GM12878 (cell line): ENCODE measurements around the gene OGFRL1. TPM values are rescaled to one million over a fixed set of nuclear protein-coding genes. Genes with fewer than 3 reads are reported as not detected.

Experiments used
- ATAC-seq: fragments of 200-7000 bp; cut with Tn5 transposase; 3 replicates; pipeline ENCODE4 v1.9.1; 2020; ENCODE audit warnings: mild to moderate bottlenecking, moderate library complexity
- BruUV-seq: library from RNA; stranded (reverse); fragments of 400-500 nt; replicated peaks from 2 replicates; lab custom pipeline; 2021; lab: Mats Ljungman, UMichigan
- CTCF ChIA-PET: fragments of 300-600 bp; sonication (Branson Sonifier 250); formaldehyde crosslinking; extraction: SDS; loops from one replicate; lab custom pipeline; 2021; ENCODE audit warnings: inconsistent platforms; lab: Yijun Ruan, JAX
- POLR2A ChIA-PET: fragments of 350-600 bp; formaldehyde crosslinking; extraction: SDS; loops from one replicate; lab custom pipeline; 2021; ENCODE audit warnings: inconsistent platforms; lab: Charles Lee
- RAD21 ChIA-PET: fragments of 300-600 bp; sonication (Branson Sonifier 250); formaldehyde crosslinking; loops from one replicate; lab custom pipeline; 2023; ENCODE audit warnings: antibody characterized with exemption; ENCODE audit not compliant: unreplicated experiment; lab: Charles Lee
- SMC1A ChIA-PET: fragments of 300-600 bp; sonication (Branson Sonifier 250); formaldehyde crosslinking; loops from one replicate; lab custom pipeline; 2023; ENCODE audit not compliant: unreplicated experiment, uncharacterized antibody; lab: Charles Lee
- DNase-seq: peaks from one replicate; pipeline ENCODE4 v3.0.0-alpha.2; 2011; ENCODE audit warnings: low read depth, low spot score
- FAIRE-seq: peaks from 3 replicates; lab custom pipeline; 2011; peaks lifted over from hg19 to GRCh38; lab: Jason Lieb, UNC
- H2AFZ ChIP-seq: 2 replicates; pipeline ENCODE4 v1.6.0; 2011; ENCODE audit warnings: low read depth, low read length, control low read depth; ENCODE audit not compliant: control insufficient read depth
- H3K27ac ChIP-seq: 2 replicates; pipeline ENCODE4 v1.5.1; 2011; ENCODE audit warnings: control low read depth; ENCODE audit not compliant: control insufficient read depth, insufficient read depth
- H3K27me3 ChIP-seq, 2 experiments: replicated peaks in 1 of 2; 2 replicates each; pipeline versions ENCODE4 v1.6.0 to v1.6.1; 2011; ENCODE audit warnings: low read length in 1 of 2; ENCODE audit not compliant: control insufficient read depth in 2 of 2, insufficient read depth in 2 of 2
- H3K36me3 ChIP-seq, 2 experiments: 2 replicates each; pipeline ENCODE4 v1.5.1; 2011; ENCODE audit warnings: low read length in 1 of 2; ENCODE audit not compliant: control insufficient read depth in 2 of 2, insufficient read depth in 2 of 2
- H3K4me1 ChIP-seq: 2 replicates; pipeline ENCODE4 v1.6.1; 2011; ENCODE audit warnings: mild to moderate bottlenecking, low read length, moderate library complexity, mixed read lengths; ENCODE audit not compliant: control insufficient read depth, insufficient read depth
- H3K4me2 ChIP-seq: 2 replicates; pipeline ENCODE4 v1.6.0; 2011; ENCODE audit warnings: control low read depth; ENCODE audit not compliant: control insufficient read depth, insufficient read depth
- H3K4me3 ChIP-seq: fragments of 200-600 bp; sonication (generic); 2 replicates; pipeline ENCODE4 v1.5.1; 2016
- H3K79me2 ChIP-seq: 2 replicates; pipeline ENCODE4 v1.6.0; 2011; ENCODE audit warnings: low read length; ENCODE audit not compliant: control insufficient read depth, insufficient read depth
- H3K9ac ChIP-seq: 2 replicates; pipeline ENCODE4 v1.8.0; 2011; ENCODE audit warnings: low read length, control low read depth, mixed read lengths; ENCODE audit not compliant: control insufficient read depth, insufficient read depth
- H3K9me3 ChIP-seq: replicated peaks from 3 replicates; pipeline ENCODE4 v1.5.1; 2011; ENCODE audit warnings: mild to moderate bottlenecking, low read length; ENCODE audit not compliant: control insufficient read depth, insufficient read depth
- H4K20me1 ChIP-seq: 2 replicates; pipeline ENCODE4 v1.6.0; 2011; ENCODE audit not compliant: control insufficient read depth, insufficient read depth
- BRCA1 ChIP-seq: IDR thresholded peaks from 2 replicates; pipeline ENCODE4 v1.6.1; 2011; ENCODE audit warnings: low read depth, low read length, improper control_type of control experiment
- CHD2 ChIP-seq: IDR thresholded peaks from 2 replicates; pipeline ENCODE4 v1.6.1; 2011; ENCODE audit warnings: low read depth, low read length, improper control_type of control experiment, borderline replicate concordance
- CUX1 ChIP-seq: IDR thresholded peaks from 2 replicates; pipeline ENCODE4 v1.6.1; 2012; ENCODE audit warnings: improper control_type of control experiment, low read depth, low read length; ENCODE audit not compliant: insufficient replicate concordance
- DPF2 ChIP-seq: fragments of 450-650 bp; IDR thresholded peaks from 2 replicates; pipeline ENCODE4 v1.6.1; 2017; ENCODE audit warnings: mild to moderate bottlenecking
- ELK1 ChIP-seq: IDR thresholded peaks from 2 replicates; pipeline ENCODE4 v1.6.1; 2012; ENCODE audit warnings: low read depth, low read length, improper control_type of control experiment
- GATAD2B ChIP-seq: fragments of 450-650 bp; conservative IDR thresholded peaks from 2 replicates; pipeline ENCODE4 v1.6.1; 2017; ENCODE audit warnings: low read depth, mild to moderate bottlenecking, moderate library complexity
- KLF5 ChIP-seq: fragments of 450-650 bp; IDR thresholded peaks from 2 replicates; pipeline ENCODE4 v1.6.1; 2014; ENCODE audit warnings: mild to moderate bottlenecking; ENCODE audit not compliant: partially characterized antibody
- NFXL1 ChIP-seq: fragments of 450-650 bp; IDR thresholded peaks from 2 replicates; pipeline ENCODE4 v1.6.1; 2017; ENCODE audit warnings: antibody characterized with exemption, mild to moderate bottlenecking, borderline replicate concordance
- PKNOX1 ChIP-seq: fragments of 450-650 bp; IDR thresholded peaks from 2 replicates; pipeline ENCODE4 v1.6.1; 2016; ENCODE audit warnings: mild to moderate bottlenecking
- WGBS: methylation state at CpG from one replicate; pipeline ENCODE4 v1.1.6; 2016; ENCODE audit warnings: low lambda C conversion rate; ENCODE audit not compliant: insufficient replicate concordance, insufficient coverage; ENCODE audit errors: missing lambda C conversion rate; 5-methylcytosine and 5-hydroxymethylcytosine counted together
- in situ Hi-C: fragments of 300-500 bp; cut with MboI; formaldehyde crosslinking; loops from 9 replicates; pipeline ENCODE4 v1.14.3; 2018; ENCODE audit warnings: mixed read lengths
- intact Hi-C: fragments of 100-400 bp; cut with micrococcal nuclease; formaldehyde crosslinking; loops from one replicate; pipeline ENCODE4 v1.14.2; 2022; ENCODE audit not compliant: unreplicated experiment
- polyA plus RNA-seq, 11 experiments: library from polyadenylated mRNA; depleted of rRNA in 4 of 11; unstranded in 6 of 11; stranded (reverse) in 5 of 11; fragments of >200 nt; fragmentation: Nextera tagmentation in 4 of 11; fragmentation: Illumina TruSeq in 1 of 11; extraction: Ambion mirVana in 4 of 11; extraction: Trizol in 1 of 11; gene quantifications; 1 replicate in 1 of 11; 2 replicates in 10 of 11; pipeline versions ENCODE4 v1.2.1 to v1.2.3, GENCODE V29; 2011 to 2016; ENCODE audit warnings: inconsistent platforms in 2 of 11, missing spikeins in 2 of 11, low read depth in 1 of 11
- total RNA-seq, 4 experiments: library from RNA; depleted of rRNA in 3 of 4; stranded (reverse); fragments of >200 nt in 3 of 4; fragmentation: Illumina TruSeq in 1 of 4; extraction: Trizol in 1 of 4; gene quantifications; 2 replicates each; pipeline versions ENCODE4 v1.2.1 to v1.2.3, GENCODE V29; 2013 to 2021

The OGFRL1 gene
- total and polyA plus RNA-seq, 10 of the 15 experiments (the other 5 are each of a cell fraction or from before 2014, with no cell fraction given): 0.24 to 5.8 (median 2.3) TPM

DNA sequence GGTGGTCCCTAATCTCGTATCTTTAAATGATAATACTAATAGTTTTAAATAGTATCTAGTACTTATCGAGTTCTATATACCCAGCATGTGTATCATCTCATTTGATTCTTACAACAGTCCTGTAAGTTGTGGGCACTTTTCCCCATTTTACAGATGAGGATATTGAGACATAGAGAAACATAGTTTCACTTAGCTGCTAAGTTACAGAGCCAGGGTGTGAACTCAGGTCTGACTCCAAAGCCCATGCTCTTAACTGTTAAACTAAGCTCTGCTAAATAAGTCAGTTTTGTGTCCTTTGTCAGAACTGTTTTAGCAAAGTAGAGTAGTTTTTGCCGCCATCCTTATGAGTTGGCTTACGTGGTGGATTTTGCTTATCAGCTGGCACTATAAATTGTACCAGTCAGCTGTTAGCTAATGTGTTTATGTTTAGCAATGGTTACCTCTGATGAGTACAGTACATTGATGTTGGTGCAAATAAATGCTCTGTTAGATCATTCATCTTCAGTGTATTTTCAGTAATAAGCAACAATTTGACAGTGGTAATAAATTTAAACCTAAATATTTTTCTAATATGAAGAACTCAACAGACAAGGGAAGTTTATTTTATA is 12.1 kb downstream of the OGFRL1 start:
- Histone ChIP-seq H4K20me1 (no peaks in the 10 kb centered on the region), H3K9ac (no peak overlapping the region), H3K27me3 (no peaks in the 10 kb centered on the region), H3K4me2 (no peak overlapping the region), H3K4me3 (no peak overlapping the region)
- BruUV-seq: no TSS peak
- in situ Hi-C loops: no loop called here
- FAIRE-seq (no peak), DNase-seq (no peak)
- SMC1A ChIA-PET: interaction anchor here (0.6 to 1.6 kb wide), 4 partner anchors 19 to 443 kb away, joined by 3 to 5 read pairs (median 3); no protein-coding TSS in a partner anchor
- no peak for TF ChIP-seq NFXL1
- TF ChIP-seq, all 136 proteins: peak for 0
- Histone ChIP-seq H3K36me3 (no peaks in the 10 kb centered on the region; a peak in 1 of 4 replicates), H3K27ac (no peak overlapping the region), H3K4me1 (no peaks in the 10 kb centered on the region), H2AFZ (no peak overlapping the region), H3K9me3 (no peaks in the 10 kb centered on the region), H3K79me2 (no peaks in the 10 kb centered on the region)
- ChIA-PET POLR2A (no interaction called here), CTCF (no interaction called here), RAD21 (no interaction called here)
- intact Hi-C loops: no loop called here
- WGBS: 47% methylated on average over 4 of the region's 4 CpGs
- ATAC-seq: no peak

GRCh38 chr6:71301546-71301945 is 12.9 kb downstream of the OGFRL1 start:
- intact Hi-C loops (no loop called here), in situ Hi-C loops (no loop called here)
- Histone ChIP-seq H2AFZ (no peak overlapping the region), H4K20me1 (no peaks in the 10 kb centered on the region), H3K36me3 (no peaks in the 10 kb centered on the region; a peak in 1 of 4 replicates), H3K9ac (no peak overlapping the region), H3K4me3 (no peak overlapping the region), H3K4me1 (no peaks in the 10 kb centered on the region), H3K27me3 (no peaks in the 10 kb centered on the region), H3K79me2 (no peaks in the 10 kb centered on the region), H3K4me2 (no peak overlapping the region), H3K27ac (no peak overlapping the region), H3K9me3 (no peaks in the 10 kb centered on the region)
- SMC1A ChIA-PET: interaction anchor here (0.7 to 1.6 kb wide), 2 partner anchors 12 to 20 kb away, joined by 3 to 5 read pairs; no protein-coding TSS in a partner anchor
- ATAC-seq (no peak), FAIRE-seq (no peak), DNase-seq (no peak)
- RAD21 ChIA-PET: no interaction called here
- no TSS peak for BruUV-seq
- 68% methylated on average over 7 of the region's 7 CpGs for WGBS
- POLR2A ChIA-PET: no interaction called here
- CTCF ChIA-PET: no interaction called here
- TF ChIP-seq DPF2 (no peak), NFXL1 (no peak), CHD2 (no peak), ELK1 (no peak), GATAD2B (no peak), CUX1 (no peak), KLF5 (no peak), PKNOX1 (no peak), BRCA1 (no peak)
